BE2C (cell line): Measurements from ENCODE around the gene FAM13B.

Experiments
- DNase-seq: peaks from one replicate; pipeline ENCODE4 v3.0.0-alpha.2; 2020
- H3K27me3 ChIP-seq: fragments of 250-450 bp; sonication (Bioruptor Pico); 2 replicates; pipeline ENCODE4 v1.5.1; 2020; ENCODE audit warnings: mild to moderate bottlenecking
- H3K36me3 ChIP-seq: fragments of 250-450 bp; sonication (Bioruptor Pico); 2 replicates; pipeline ENCODE4 v1.5.1; 2020; ENCODE audit warnings: mild to moderate bottlenecking
- H3K4me1 ChIP-seq: fragments of 250-450 bp; sonication (Bioruptor Pico); 2 replicates; pipeline ENCODE4 v1.5.1; 2020
- H3K4me3 ChIP-seq: 2 replicates; pipeline ENCODE4 v1.5.1; 2011; ENCODE audit warnings: low read depth, low read length
- H3K9me3 ChIP-seq: fragments of 250-450 bp; sonication (Bioruptor Pico); 2 replicates; pipeline ENCODE4 v1.5.1; 2020
- CTCF ChIP-seq: IDR thresholded peaks from 2 replicates; pipeline ENCODE4 v1.5.1; 2012; ENCODE audit warnings: mild to moderate bottlenecking, low read depth, low read length

The FAM13B gene

GRCh38 chr5:137894586-137894985 is 138.3 kb downstream of the FAM13B start:
- TF ChIP-seq CTCF, result no peak
- no peak for DNase-seq
- Histone ChIP-seq H3K4me3 (no peak overlapping the region), H3K4me1 (no peaks in the 10 kb centered on the region), H3K27me3 (no peaks in the 10 kb centered on the region), H3K36me3 (no peaks in the 10 kb centered on the region), H3K9me3 (no peaks in the 10 kb centered on the region)

- TF ChIP-seq CTCF, result peak; percentile 22; the same call in 1 of the 2 replicates
- Histone ChIP-seq H3K27me3 (no peaks in the 10 kb centered on the region), H3K9me3 (no peaks in the 10 kb centered on the region), H3K4me3 (no peak overlapping the region), H3K36me3 (no peaks in the 10 kb centered on the region), H3K4me1 (no peaks in the 10 kb centered on the region)
- DNase-seq, result no peak
These were observed 141.0 kb downstream of the FAM13B start for GRCh38 chr5:137891849-137892248.

- no peak for DNase-seq
- H3K9me3 ChIP-seq, result no peaks in the 10 kb centered on the region
- no peak for TF ChIP-seq CTCF
- H3K27me3 ChIP-seq, result no peaks in the 10 kb centered on the region
- no peak overlapping the region for H3K4me3 ChIP-seq
- H3K4me1 ChIP-seq, result no peaks in the 10 kb centered on the region
- no peaks in the 10 kb centered on the region for H3K36me3 ChIP-seq
These were observed 142.0 kb downstream of the FAM13B start for GRCh38 chr5:137890845-137891244.

GRCh38 chr5:137888863-137889759 is 143.8 kb downstream of the FAM13B start, which contains the start of gene PKD2L2:
Gene PKD2L2, plus strand, starts transcription at chr5:137889457. Its CDS starts 35 bp downstream, at chr5:137889492.
- Histone ChIP-seq H3K27me3 (no peaks in the 10 kb centered on the region), H3K4me3 (peak within 1 kb of the TSS; percentile 64), H3K4me1 (no peaks in the 10 kb centered on the region), H3K9me3 (no peaks in the 10 kb centered on the region), H3K36me3 (no peaks in the 10 kb centered on the region)
- no peak for TF ChIP-seq CTCF
- DNase-seq, result peak; percentile 94

- Histone ChIP-seq H3K4me3 (peak overlapping the region; percentile 64), H3K9me3 (no peaks in the 10 kb centered on the region), H3K36me3 (no peaks in the 10 kb centered on the region), H3K27me3 (no peaks in the 10 kb centered on the region), H3K4me1 (no peaks in the 10 kb centered on the region)
- no peak for DNase-seq
- no peak for TF ChIP-seq CTCF
These were observed 144.4 kb downstream of the FAM13B start for GRCh38 chr5:137888466-137888862.
